HFF-Myc (cell line): ENCODE data around the gene AFDN.

Source experiments
- DNase-seq: peaks from one replicate; pipeline ENCODE4 v3.0.0-alpha.2; 2011; ENCODE audit warnings: low read depth; ENCODE audit errors: extremely low read depth
- H3K4me3 ChIP-seq: replicated peaks from 2 replicates; pipeline ENCODE4 v1.5.1; 2011; ENCODE audit warnings: low read depth, mild to moderate bottlenecking, control low read depth, low read length
- TF ChIP-seq, protein P1 (sequence below): IDR thresholded peaks from 2 replicates; pipeline ENCODE4 v1.5.1; 2012; ENCODE audit warnings: mild to moderate bottlenecking, low read depth, low read length, control low read depth; ENCODE audit errors: missing control alignments

Gene AFDN

DNA sequence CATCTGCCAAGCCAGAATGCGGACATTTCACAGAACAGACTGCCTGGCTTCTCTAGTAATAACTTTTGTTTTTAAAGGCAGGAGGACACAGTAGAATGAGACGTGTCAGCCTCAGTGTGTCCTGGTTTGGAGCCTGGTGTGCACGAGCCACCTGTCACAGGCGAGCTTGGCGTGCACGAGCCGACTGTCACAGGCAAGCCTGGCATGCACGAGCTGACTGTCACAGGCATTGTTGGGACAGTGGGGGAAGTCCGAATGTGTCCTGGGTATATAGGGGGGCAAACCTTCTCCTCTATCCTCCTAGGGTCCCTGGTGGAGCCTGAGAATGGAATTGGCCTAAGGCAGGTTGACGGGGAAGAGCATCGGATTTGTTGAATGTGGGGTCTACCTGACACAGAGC, 178.2 kb downstream of the AFDN start:
- H3K4me3 ChIP-seq, result no peak overlapping the region
- TF ChIP-seq, protein P1, sequence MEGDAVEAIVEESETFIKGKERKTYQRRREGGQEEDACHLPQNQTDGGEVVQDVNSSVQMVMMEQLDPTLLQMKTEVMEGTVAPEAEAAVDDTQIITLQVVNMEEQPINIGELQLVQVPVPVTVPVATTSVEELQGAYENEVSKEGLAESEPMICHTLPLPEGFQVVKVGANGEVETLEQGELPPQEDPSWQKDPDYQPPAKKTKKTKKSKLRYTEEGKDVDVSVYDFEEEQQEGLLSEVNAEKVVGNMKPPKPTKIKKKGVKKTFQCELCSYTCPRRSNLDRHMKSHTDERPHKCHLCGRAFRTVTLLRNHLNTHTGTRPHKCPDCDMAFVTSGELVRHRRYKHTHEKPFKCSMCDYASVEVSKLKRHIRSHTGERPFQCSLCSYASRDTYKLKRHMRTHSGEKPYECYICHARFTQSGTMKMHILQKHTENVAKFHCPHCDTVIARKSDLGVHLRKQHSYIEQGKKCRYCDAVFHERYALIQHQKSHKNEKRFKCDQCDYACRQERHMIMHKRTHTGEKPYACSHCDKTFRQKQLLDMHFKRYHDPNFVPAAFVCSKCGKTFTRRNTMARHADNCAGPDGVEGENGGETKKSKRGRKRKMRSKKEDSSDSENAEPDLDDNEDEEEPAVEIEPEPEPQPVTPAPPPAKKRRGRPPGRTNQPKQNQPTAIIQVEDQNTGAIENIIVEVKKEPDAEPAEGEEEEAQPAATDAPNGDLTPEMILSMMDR, result no peak
- DNase-seq, result no peak

DNA sequence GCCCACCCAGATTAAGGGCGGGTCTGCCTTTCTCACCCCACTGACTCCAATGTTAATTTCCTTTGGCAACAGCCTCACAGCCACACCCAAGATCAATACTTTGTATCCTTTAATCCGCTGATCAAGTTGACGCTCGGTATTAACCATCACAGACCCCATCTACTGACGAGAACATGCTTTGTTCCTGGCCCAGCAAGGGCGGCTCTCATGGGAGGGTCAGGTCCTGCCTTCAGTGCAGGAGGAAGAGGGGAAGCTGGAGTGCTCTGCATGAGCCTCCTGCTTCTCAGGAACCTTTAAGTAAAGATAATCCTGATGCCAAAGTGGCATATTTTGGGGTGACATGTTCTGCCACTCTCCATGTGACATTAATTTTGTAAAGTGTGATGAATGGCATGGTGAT, 179.1 kb downstream of the AFDN start:
- TF ChIP-seq, protein P1, result no peak
- H3K4me3 ChIP-seq, result no peak overlapping the region
- no peak for DNase-seq

DNA sequence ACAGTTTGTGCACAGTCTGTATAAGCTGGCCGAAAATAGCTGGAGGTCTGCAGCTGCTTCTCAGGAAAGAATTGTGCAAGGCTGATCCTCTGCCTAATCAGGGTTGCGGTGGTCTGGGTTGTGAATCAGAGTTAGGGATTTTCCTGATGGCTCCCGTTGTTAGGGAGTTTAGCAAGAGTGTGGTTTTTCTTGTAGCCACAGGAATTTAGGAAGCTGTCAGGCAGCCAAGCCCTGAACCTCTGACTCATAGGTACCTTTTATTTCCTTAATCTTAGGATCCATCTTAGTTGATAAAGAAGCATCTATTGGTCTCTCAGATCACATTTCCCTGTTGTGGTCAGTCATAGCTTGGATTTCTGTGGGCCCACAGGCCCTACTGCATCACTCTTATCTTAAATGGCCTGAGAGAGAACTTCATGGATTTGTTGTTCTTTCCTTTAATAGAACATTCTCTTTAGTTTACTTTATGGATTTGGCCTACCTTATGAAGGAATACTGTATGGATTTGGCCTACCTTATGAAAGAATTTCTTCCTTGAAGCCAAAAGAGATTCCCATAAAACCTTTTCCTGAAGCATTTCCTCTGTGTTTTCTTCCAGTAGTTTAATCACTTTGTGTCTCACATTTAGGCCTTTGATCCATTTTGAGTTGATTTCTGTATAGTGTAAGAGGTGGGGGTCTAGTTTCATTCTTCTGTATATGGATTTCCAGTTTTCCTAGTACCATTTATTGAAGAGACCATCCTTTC, 181.1 kb downstream of the AFDN start:
- H3K4me3 ChIP-seq, result no peak overlapping the region
- TF ChIP-seq, protein P1, result no peak
- DNase-seq, result peak; percentile 96

DNA sequence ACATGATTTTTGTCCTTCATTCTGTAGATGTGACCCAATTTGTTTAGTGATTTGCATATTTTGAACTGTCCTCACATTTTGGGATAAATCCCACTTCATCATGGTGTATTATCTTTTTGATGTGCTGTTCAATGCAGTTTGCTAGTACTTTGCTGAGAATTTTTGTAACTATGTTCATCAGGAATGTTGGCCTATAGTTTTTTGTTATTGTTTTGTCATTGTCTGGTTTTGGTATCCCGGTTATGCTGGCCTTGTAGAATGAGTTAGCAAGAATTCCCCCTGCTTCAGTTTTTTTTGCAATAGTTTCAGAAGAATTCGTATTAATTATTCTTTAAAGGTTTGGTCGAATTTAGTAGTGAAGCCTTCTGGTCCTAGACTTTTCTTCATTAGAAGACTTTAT, 182.6 kb downstream of the AFDN start:
- no peak overlapping the region for H3K4me3 ChIP-seq
- TF ChIP-seq, protein P1, result no peak
- DNase-seq, result no peak

DNA sequence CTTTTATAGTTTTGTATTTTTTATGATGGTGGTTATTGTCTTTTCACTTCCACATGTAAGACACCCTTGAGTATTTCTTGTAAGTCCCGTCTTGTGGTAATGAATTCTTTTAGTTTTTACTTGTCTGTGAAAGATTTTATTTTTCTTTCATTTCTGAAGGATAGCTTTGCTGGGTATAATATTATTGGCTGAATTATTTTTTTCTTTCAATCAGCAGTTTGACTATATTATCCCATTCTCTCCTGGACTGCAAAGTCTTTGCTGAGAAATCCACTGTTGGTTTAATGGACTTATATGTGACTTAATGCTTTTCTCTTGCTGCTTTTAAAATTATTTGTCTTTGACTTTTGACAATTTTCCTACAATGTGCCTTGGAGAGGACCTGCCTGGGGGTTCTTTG, 184.6 kb downstream of the AFDN start:
- TF ChIP-seq, protein P1, result no peak
- H3K4me3 ChIP-seq, result no peak overlapping the region
- no peak for DNase-seq

DNA sequence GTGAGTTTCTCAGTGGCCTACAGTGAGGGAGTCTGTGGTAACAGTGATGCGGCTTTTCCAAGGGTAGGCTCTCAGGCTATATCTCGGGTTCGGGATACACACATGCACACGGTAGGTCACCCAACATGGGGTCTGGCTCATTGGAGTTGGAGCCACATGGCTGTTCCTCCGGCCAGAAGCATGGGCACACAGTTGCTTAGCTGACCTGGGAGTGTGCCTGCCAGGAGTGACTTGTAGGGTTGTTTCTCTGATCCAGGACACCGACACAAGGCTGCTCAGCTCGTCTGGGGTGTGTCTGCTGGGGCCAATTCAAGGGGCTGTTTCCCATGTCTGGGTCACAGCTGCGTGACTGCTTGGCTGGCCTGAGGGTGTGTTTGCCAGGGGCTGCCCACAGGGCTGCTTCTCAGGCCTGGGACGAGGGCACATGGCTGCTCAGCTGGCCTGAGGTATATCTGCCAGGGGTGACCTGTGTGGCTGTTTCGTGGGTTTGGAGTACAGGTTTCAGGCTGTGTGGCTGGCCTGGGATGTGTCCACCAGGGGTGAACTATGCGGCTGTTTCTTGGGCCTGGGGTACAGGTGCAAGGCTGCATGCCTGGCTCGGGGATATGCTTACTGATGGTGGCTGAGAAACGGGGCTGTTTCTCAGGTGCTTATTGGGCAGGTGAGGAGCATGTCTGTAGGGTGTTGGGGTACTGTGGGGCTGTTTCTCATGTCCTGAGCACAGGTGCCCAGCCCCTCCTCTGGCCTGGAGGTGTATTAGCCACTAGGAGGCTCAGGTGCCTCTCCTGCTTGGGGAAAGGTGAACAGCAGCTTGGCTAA, 185.9 kb downstream of the AFDN start:
- DNase-seq, result no peak
- TF ChIP-seq, protein P1, result no peak
- no peak overlapping the region for H3K4me3 ChIP-seq
